NCI-H524 treated with DMSO at 0.1 percent for 48 hours (cell line): ENCODE results near the gene TENT5A.

Experiments
- DNase-seq: peaks from one replicate; lab custom pipeline; 2025; lab: John Stamatoyannopoulos, UW

TENT5A gene

DNA sequence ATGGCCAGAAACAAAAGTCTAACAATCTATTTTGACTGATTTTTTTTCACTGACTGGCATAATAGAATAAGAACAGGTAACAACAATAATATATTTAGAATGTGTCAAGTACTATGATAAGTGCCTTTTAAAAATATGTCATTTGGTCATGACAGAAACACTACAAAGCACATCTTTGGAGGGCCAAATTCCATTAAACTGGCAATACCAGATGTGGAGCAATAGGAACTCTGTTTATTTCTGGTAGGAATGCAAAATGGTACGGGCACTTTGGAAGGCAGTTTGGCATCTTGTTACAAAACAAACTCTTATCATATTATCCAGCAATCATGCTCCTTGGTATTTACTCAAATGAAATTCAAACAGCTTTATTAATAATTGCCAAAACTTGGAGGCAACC is 39.3 kb downstream of the TENT5A start:
- DNase-seq = no peak

DNA sequence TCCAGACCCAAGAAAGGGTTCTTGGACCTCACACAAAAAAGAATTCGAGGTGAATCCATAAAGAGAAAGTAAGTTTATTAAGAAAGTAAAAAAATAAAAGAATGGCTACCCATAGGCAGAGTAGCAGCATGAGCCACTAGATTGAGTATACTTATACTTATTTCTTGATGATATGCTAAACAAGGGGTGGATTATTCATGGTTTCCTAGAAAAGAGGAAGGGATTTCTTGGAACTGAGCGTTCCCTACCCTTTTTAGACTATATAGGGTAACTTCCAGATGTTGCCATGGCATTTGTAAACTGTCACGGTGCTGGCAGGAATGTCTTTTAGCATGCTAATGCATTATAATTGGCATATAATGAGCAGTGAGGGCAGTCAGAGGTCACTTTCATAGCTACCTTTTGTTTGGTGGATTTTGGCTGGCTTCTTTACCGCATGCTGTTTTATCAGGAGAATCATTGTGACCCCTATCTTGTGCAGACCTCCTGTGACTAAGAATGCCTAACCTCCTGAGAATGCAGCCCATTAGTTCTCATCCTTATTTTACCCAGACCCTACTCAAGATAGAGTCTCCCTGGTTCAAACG is 44.3 kb downstream of the TENT5A start:
- no peak for DNase-seq

DNA sequence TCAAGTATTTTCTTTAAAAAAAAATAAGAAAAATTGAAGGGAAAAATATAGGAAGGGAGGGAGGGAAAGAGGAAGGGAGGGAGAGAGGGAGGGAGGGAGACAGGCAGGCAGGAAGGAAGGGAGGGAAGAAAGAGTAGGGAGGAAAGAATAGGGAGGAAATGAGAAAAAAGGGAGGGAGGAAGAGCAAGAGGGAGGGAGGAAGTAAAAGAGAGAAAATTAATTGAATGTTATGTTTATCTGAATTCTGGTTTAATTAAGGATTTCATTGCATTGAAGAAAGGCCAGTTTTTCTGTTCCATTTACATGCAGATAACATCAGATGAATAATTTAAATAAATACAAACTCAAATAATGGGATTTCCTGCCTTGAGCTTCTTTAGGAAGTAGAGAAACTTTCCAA is 47.8 kb downstream of the TENT5A start:
- DNase-seq = no peak

DNA sequence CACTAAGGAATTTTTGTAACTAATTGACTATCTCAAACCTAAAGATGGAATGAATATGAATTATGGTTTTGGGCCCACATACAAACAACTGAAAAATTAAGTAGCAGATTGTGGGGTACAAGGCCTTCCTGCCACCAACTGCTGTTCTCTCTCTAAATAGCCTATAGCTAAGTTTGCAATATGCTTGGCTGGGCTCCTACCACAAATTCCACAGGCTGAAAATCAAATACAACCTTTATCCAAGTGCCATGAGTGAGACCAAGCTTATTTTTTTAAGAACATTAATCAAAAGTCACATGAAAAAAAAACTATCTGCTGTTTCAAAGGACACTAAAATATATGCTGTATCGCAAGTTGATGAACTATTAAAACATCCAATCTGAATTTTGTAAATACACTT is 52.1 kb downstream of the TENT5A start:
- DNase-seq = no peak

DNA sequence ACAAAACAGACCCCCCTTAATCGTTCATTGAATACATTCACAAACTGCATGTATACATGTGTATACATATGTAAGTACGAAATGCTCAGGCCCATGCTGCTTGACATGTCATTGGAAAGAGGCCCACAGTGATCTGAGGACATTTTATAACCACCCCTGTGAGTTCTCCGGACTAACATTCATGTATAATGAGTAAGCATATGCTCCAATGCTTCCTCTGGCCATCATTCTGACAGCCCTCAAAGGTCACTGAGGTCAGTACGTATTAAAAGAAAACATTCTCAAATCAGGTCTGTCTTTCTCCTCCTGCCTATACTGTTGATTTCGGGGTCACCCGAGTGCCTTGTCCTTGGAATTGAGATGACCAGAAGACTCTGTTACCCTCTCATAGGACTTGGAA is 54.9 kb downstream of the TENT5A start:
- DNase-seq = no peak

DNA sequence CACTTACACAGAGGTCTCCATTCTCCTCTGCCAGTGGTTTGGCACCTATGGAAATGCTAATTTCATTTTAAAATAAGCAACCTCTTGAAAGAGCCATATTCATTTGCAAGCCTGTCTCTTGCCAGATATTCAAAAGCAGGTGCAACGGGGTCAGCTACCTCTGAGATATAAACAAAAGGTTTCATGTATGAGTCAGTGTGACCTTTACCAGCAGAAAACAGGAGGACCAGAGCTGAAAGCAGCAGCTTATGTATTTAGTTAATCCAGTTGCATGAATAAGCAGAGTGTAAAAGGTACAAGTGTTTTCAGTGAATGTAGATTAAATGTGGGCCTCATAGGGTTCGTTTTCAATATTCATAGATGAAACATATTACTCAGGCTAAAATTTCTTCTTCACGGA is 56.0 kb downstream of the TENT5A start:
- DNase-seq = no peak
